ENCODE data around the gene ANTXR1.

Gene ANTXR1

GRCh38 chr2:69138247-69138772 is 125.3 kb downstream of the ANTXR1 start:
- DNase-seq (ENCODE audit: low spot score), result peak; percentile 57

- peak; percentile 46 for DNase-seq (ENCODE audit: low spot score)
Measured at GRCh38 chr2:69138793-69139459, 125.9 kb downstream of the ANTXR1 start.

GRCh38 chr2:69139778-69140670 is 127.0 kb downstream of the ANTXR1 start:
- DNase-seq (ENCODE audit: low spot score), result no peak

GRCh38 chr2:69141061-69141460 is 128.1 kb downstream of the ANTXR1 start:
- no peak for DNase-seq (ENCODE audit: low spot score)

- no peak for DNase-seq (ENCODE audit: low spot score)
Measured at GRCh38 chr2:69143748-69144360, 130.9 kb downstream of the ANTXR1 start.

GRCh38 chr2:69145204-69145603 is 132.2 kb downstream of the ANTXR1 start:
- DNase-seq (ENCODE audit: low spot score), result no peak

- no peak for DNase-seq (ENCODE audit: low spot score)
Measured at GRCh38 chr2:69147841-69148533, 135.0 kb downstream of the ANTXR1 start.

GRCh38 chr2:69149631-69150215 is 136.7 kb downstream of the ANTXR1 start:
- DNase-seq (ENCODE audit: low spot score), result peak; percentile 43

GRCh38 chr2:69151931-69152330 is 139.0 kb downstream of the ANTXR1 start:
- DNase-seq (ENCODE audit: low spot score), result no peak

- DNase-seq (ENCODE audit: low spot score), result no peak
Measured at GRCh38 chr2:69152847-69153583, 140.0 kb downstream of the ANTXR1 start.

- DNase-seq (ENCODE audit: low spot score), result no peak
Measured at GRCh38 chr2:69154106-69154505, 141.1 kb downstream of the ANTXR1 start.

- no peak for DNase-seq (ENCODE audit: low spot score)
Measured at GRCh38 chr2:69156624-69157023, 143.6 kb downstream of the ANTXR1 start.

GRCh38 chr2:69157441-69157840 is 144.5 kb downstream of the ANTXR1 start:
- no peak for DNase-seq (ENCODE audit: low spot score)

- no peak for DNase-seq (ENCODE audit: low spot score)
Measured at GRCh38 chr2:69159986-69160385, 147.0 kb downstream of the ANTXR1 start.

- DNase-seq (ENCODE audit: low spot score), result no peak
Measured at GRCh38 chr2:69162057-69162456, 149.1 kb downstream of the ANTXR1 start.

- peak; percentile 53 for DNase-seq (ENCODE audit: low spot score)
Measured at GRCh38 chr2:69163109-69163508, 150.1 kb downstream of the ANTXR1 start.

GRCh38 chr2:69163556-69163955 is 150.6 kb downstream of the ANTXR1 start:
- DNase-seq (ENCODE audit: low spot score), result no peak

- DNase-seq (ENCODE audit: low spot score), result peak; percentile 80
Measured at GRCh38 chr2:69164061-69164778, 151.2 kb downstream of the ANTXR1 start.

GRCh38 chr2:69165091-69165880 is 152.3 kb downstream of the ANTXR1 start:
- no peak for DNase-seq (ENCODE audit: low spot score)

GRCh38 chr2:69166465-69166811 is 153.5 kb downstream of the ANTXR1 start:
- no peak for DNase-seq (ENCODE audit: low spot score)
